Activated CD8-positive, alpha-beta memory T cell treated with anti-CD3 and anti-CD28 coated beads, Interleukin-2, amount 10 ng/mL, durations not matched to agents 7 days and 5 days (primary cell): ENCODE data around the gene EBF3. TPM values are rescaled to one million over a fixed set of nuclear protein-coding genes. Genes with fewer than 3 reads are reported as not detected.

Experiments used
- ATAC-seq: fragments of 150-1000 bp; cut with Tn5 transposase; one replicate; pipeline ENCODE4 v1.10.0; 2021; ENCODE audit warnings: moderate library complexity
- CTCF ChIA-PET: fragments of 350-600 bp; sonication (Branson Sonifier 250); formaldehyde crosslinking; loops from one replicate; lab custom pipeline; 2021; ENCODE audit warnings: antibody characterized with exemption; lab: Charles Lee
- DNase-seq: peaks from one replicate; pipeline ENCODE4 v3.0.0-alpha.2; 2020
- H3K27ac Mint-ChIP-seq: one replicate; pipeline ENCODE4 v1.8.0; 2021; ENCODE audit warnings: mild to moderate bottlenecking, mixed read lengths
- H3K27me3 Mint-ChIP-seq: one replicate; pipeline ENCODE4 v1.8.0; 2021; ENCODE audit warnings: mixed read lengths
- H3K36me3 Mint-ChIP-seq: one replicate; pipeline ENCODE4 v1.8.0; 2021; ENCODE audit warnings: mild to moderate bottlenecking, mixed read lengths
- H3K4me1 Mint-ChIP-seq: one replicate; pipeline ENCODE4 v1.8.0; 2021; ENCODE audit warnings: mixed read lengths
- H3K4me3 Mint-ChIP-seq: one replicate; pipeline ENCODE4 v1.8.0; 2021; ENCODE audit warnings: mild to moderate bottlenecking, moderate library complexity, mixed read lengths
- H3K9me3 Mint-ChIP-seq: one replicate; pipeline ENCODE4 v1.8.0; 2022; ENCODE audit warnings: low read depth, mixed read lengths
- total RNA-seq, 2 experiments: library from RNA; stranded (reverse); gene quantifications; one replicate each; pipeline ENCODE4 v1.2.3, GENCODE V29; 2021

The EBF3 gene
- total RNA-seq, 2 experiments from 2014 or later: not detected

- Mint-ChIP-seq H3K9me3 (peaks cover 3% of the 10 kb centered on the region), H3K36me3 (peaks cover 1% of the 10 kb centered on the region), H3K27me3 (no peaks in the 10 kb centered on the region), H3K27ac (no peak overlapping the region), H3K4me1 (no peaks in the 10 kb centered on the region), H3K4me3 (no peak overlapping the region)
- DNase-seq (no peak), ATAC-seq (no peak)
- CTCF ChIA-PET: no interaction called here
Measured at GRCh38 chr10:129808092-129808983, 155.7 kb downstream of the EBF3 start.

- H3K4me1 Mint-ChIP-seq: no peaks in the 10 kb centered on the region
- peaks cover 1% of the 10 kb centered on the region for H3K36me3 Mint-ChIP-seq
- no peak overlapping the region for H3K4me3 Mint-ChIP-seq
- H3K27ac Mint-ChIP-seq: no peak overlapping the region
- H3K27me3 Mint-ChIP-seq: no peaks in the 10 kb centered on the region
- CTCF ChIA-PET: no interaction called here
- peaks cover 8% of the 10 kb centered on the region for H3K9me3 Mint-ChIP-seq
- ATAC-seq: no peak
- DNase-seq: no peak
Measured at GRCh38 chr10:129807211-129807610, 156.9 kb downstream of the EBF3 start.

DNA sequence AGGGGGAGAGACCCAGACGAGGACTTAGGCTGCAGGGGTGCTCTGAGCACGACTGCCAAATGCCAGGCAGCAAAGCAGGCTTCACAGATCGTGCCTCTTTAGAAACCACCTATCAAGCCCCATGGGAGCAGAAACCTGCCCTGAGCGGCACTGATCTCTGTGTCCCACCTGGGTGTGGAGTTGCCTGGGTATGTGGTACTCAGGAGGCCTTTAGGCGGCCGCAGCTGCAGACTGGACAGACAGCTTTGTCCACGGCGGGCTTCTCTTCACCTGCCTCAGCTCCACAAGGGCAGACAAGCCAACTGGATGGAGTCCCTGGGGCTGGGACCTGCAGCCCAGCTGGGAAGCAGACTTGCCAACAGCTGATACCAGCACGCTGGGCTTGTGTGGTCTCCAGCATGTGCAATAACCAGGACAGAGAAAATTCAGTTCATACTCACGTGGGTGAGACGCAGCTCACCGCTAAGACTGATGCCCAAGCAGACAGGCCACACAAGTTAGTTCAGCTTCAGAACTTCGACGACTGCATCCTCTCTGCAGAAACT, 163.2 kb downstream of the EBF3 start:
- Mint-ChIP-seq H3K4me3 (no peak overlapping the region), H3K4me1 (no peaks in the 10 kb centered on the region), H3K9me3 (peaks cover 18% of the 10 kb centered on the region), H3K36me3 (no peaks in the 10 kb centered on the region), H3K27ac (no peak overlapping the region), H3K27me3 (peaks cover 2% of the 10 kb centered on the region)
- CTCF ChIA-PET: no interaction called here
- DNase-seq: no peak
- ATAC-seq: no peak

DNA sequence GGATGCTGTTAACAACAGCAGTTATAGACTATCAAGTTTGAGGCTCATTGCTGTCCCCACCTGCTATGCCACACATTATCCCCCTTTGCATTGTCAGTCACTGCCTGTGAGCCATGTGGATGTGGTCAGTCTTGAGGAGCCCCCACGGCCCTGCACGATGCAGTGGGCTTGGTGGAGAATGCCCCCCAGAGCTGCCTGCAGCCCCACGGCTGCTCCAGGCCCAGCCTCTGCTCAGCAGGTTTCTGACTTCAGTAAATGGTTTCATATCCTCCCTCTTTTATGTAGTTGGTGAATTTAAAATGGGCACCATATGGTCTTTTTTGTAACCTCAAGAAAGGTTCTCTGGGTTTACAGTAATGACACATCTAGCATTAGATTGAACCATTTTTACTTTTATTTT, 164.1 kb downstream of the EBF3 start:
- H3K4me1 Mint-ChIP-seq: no peaks in the 10 kb centered on the region
- ATAC-seq (no peak), DNase-seq (no peak)
- peaks cover 19% of the 10 kb centered on the region for H3K9me3 Mint-ChIP-seq
- no peak overlapping the region for H3K4me3 Mint-ChIP-seq
- peaks cover 2% of the 10 kb centered on the region for H3K27me3 Mint-ChIP-seq
- CTCF ChIA-PET: no interaction called here
- no peak overlapping the region for H3K27ac Mint-ChIP-seq
- H3K36me3 Mint-ChIP-seq: no peaks in the 10 kb centered on the region

DNA sequence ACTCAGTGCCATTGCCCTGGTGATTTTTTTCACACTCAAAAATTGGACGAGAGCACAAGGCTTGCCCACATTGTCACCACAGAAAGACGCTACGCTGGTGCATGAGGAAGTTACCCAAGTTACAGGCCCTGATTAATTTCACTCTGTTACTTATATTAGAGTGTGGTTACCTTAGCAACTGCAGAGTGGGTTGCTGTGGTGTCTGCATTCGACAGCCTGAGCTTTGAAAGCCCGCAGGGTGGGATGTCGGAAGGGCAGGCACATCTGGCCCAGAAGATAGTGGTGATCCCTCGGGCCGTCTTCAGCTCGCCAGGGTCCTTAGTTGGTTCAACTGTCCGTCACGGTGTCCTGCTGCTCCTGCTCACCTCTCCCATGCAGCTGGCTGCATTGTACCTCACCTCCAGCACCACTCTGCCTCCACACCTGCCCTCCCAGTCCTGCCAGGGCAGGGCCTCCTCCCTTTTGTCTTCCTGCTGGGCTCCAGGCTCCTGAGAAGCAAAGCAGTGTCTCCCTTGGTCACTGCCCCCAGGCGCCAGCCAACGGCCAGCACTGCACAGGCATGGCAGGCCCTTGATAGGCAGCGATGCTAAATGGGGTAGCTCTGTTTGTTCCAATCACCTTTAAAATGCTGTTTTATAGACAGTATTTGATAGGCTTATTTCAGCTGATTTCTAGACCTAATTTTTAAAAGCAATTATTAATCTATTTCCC, 167.2 kb downstream of the EBF3 start:
- DNase-seq (no peak), ATAC-seq (no peak)
- peaks cover 20% of the 10 kb centered on the region for H3K9me3 Mint-ChIP-seq

DNA sequence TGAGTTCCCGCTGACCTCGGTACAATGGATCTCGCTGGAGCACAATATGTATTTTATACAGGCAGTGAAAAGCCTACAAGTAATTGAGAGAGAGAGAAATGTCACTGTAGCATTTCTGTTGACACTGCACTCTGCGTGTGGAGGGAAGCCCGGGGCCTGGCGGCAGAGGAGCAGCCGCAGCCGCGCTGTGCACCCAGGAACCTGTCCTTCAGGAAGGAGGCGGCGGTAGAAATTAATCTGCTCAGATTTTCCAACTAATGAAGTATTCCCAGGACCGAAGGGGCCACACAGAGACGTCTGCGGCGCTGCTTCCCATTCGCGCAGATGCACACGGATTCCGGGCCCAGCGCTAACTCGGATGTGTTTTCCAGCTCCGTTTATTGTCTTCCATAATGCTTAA, 170.1 kb downstream of the EBF3 start:
- H3K9me3 Mint-ChIP-seq: peaks cover 24% of the 10 kb centered on the region
- H3K4me1 Mint-ChIP-seq: no peaks in the 10 kb centered on the region
- DNase-seq (no peak), ATAC-seq (no peak)
- no peak overlapping the region for H3K27ac Mint-ChIP-seq
- H3K4me3 Mint-ChIP-seq: no peak overlapping the region
- H3K27me3 Mint-ChIP-seq: no peaks in the 10 kb centered on the region
- CTCF ChIA-PET: no interaction called here
- no peaks in the 10 kb centered on the region for H3K36me3 Mint-ChIP-seq

More for the DNA sequence above, 167.2 kb downstream of the EBF3 start:
- Mint-ChIP-seq H3K4me1 (no peaks in the 10 kb centered on the region), H3K4me3 (no peak overlapping the region), H3K27me3 (peaks cover 2% of the 10 kb centered on the region), H3K36me3 (no peaks in the 10 kb centered on the region), H3K27ac (no peak overlapping the region)
- CTCF ChIA-PET: no interaction called here

- DNase-seq (no peak), ATAC-seq (no peak)
- Mint-ChIP-seq H3K4me1 (no peaks in the 10 kb centered on the region), H3K27ac (no peak overlapping the region), H3K9me3 (peaks cover 21% of the 10 kb centered on the region), H3K36me3 (no peaks in the 10 kb centered on the region), H3K4me3 (no peak overlapping the region), H3K27me3 (no peaks in the 10 kb centered on the region)
- CTCF ChIA-PET: no interaction called here
Measured at GRCh38 chr10:129793479-129793878, 170.6 kb downstream of the EBF3 start.

GRCh38 chr10:129792864-129793263, 171.2 kb downstream of the EBF3 start:
- H3K4me3 Mint-ChIP-seq: no peak overlapping the region
- DNase-seq: no peak
- ATAC-seq: no peak
- no peaks in the 10 kb centered on the region for H3K4me1 Mint-ChIP-seq
- H3K9me3 Mint-ChIP-seq: peaks cover 21% of the 10 kb centered on the region
- no peak overlapping the region for H3K27ac Mint-ChIP-seq
- no peaks in the 10 kb centered on the region for H3K36me3 Mint-ChIP-seq
- CTCF ChIA-PET: no interaction called here
- no peaks in the 10 kb centered on the region for H3K27me3 Mint-ChIP-seq

DNA sequence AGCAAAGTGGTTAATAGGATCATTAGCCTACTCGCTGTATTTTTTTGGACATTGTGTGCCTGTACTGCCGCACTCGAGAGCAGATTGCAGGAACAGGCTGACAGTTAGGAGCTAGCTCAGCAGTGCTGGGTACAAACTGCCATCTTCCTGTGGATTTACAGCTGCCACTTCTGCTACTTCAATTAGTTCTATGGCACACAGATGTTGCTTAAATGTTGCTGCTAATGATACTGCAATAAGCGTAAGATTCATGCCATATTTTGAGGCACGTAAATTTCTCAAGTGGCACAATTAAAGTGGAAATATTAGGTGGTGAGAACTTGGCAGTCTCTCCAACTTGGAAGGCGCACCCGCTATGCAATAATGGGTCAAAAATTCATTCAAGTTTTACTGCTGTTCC, 171.9 kb downstream of the EBF3 start:
- DNase-seq: no peak
- no peaks in the 10 kb centered on the region for H3K36me3 Mint-ChIP-seq
- no peak overlapping the region for H3K27ac Mint-ChIP-seq
- H3K4me3 Mint-ChIP-seq: no peak overlapping the region
- CTCF ChIA-PET: no interaction called here
- no peaks in the 10 kb centered on the region for H3K27me3 Mint-ChIP-seq
- no peak for ATAC-seq
- H3K4me1 Mint-ChIP-seq: no peaks in the 10 kb centered on the region
- H3K9me3 Mint-ChIP-seq: peaks cover 26% of the 10 kb centered on the region

DNA sequence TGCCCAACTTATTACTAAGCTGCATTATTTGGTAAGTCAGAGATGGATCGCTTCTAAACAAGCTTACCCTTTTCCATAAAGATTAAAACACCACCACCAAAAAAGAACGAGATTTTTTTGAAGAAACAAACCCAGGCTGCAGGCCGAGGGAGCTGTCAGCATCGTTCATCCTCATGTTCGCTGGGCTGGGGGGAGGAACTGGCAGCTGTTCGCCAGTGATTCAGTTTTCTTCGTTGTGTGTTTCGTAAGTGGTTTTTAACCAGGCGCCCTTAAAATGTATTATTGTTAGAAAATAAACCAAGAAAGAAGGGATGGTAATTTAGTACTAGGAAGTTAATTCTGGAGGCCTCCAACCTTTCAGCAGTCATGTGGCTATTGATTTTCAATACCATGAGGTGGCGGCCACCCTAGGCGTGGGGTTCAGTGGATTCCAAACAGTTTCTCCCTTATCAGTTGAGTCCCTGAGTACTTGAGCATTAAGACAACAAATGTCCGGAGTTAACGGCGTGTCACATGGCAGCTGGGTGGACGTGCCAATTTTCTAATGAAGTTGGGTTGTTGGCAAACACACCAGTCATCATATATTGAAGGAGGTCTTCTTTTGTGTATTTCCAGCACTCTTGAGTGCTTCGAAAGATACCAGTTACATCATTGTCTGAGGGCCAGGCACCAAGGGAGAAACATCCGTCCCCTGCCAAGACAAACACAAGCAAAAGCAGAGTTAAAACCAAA, 173.2 kb downstream of the EBF3 start:
- Mint-ChIP-seq H3K4me3 (no peak overlapping the region), H3K36me3 (no peaks in the 10 kb centered on the region), H3K9me3 (peaks cover 28% of the 10 kb centered on the region), H3K27ac (no peak overlapping the region), H3K27me3 (no peaks in the 10 kb centered on the region), H3K4me1 (no peaks in the 10 kb centered on the region)
- CTCF ChIA-PET: no interaction called here
- ATAC-seq: no peak
- DNase-seq: no peak

DNA sequence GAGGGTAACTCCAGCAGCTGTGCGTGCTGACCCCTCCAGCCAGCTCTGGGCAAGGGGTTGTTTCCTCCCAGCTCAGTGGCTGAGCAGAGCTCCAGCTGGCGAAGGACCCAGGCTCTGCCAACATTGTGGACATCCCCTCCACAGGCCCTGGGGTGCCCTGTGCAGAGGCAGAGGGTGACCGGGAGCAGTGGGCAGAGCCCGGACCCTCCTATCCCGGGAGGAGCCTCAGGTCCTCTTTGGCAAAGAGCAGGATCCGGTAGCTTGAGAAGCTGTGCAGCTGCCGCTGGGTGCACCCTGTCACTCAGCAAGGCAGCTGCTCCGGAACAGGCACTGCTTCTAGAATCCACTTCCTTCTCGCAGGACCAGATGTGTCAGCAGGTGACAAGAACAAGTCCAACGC, 175.9 kb downstream of the EBF3 start:
- H3K4me3 Mint-ChIP-seq: no peak overlapping the region
- no peaks in the 10 kb centered on the region for H3K4me1 Mint-ChIP-seq
- DNase-seq (no peak), ATAC-seq (no peak)
- CTCF ChIA-PET: no interaction called here
- H3K27ac Mint-ChIP-seq: no peak overlapping the region
- no peaks in the 10 kb centered on the region for H3K36me3 Mint-ChIP-seq
- no peaks in the 10 kb centered on the region for H3K27me3 Mint-ChIP-seq
- H3K9me3 Mint-ChIP-seq: peaks cover 31% of the 10 kb centered on the region

DNA sequence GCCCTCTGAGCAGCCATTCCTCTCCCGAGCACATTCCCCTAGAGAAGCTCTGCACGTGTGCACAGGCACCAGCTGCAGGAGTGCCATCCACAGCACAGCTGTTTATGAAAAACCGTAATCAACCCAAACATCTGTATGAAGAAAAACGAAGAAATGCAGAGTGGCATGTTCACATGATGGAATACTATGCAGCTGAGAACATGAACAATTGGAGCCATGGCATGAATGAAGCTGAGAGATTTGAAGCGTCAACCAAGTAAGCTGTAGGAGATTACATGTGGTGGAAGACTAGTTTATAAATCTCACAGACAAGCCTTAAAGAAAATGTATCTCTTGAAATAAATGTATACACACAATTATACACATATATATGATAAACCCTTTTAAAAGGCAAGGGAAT, 176.5 kb downstream of the EBF3 start:
- Mint-ChIP-seq H3K36me3 (no peaks in the 10 kb centered on the region), H3K9me3 (peaks cover 27% of the 10 kb centered on the region), H3K27ac (no peak overlapping the region), H3K4me3 (no peak overlapping the region), H3K4me1 (no peaks in the 10 kb centered on the region), H3K27me3 (no peaks in the 10 kb centered on the region)
- DNase-seq (no peak), ATAC-seq (no peak)
- CTCF ChIA-PET: no interaction called here

DNA sequence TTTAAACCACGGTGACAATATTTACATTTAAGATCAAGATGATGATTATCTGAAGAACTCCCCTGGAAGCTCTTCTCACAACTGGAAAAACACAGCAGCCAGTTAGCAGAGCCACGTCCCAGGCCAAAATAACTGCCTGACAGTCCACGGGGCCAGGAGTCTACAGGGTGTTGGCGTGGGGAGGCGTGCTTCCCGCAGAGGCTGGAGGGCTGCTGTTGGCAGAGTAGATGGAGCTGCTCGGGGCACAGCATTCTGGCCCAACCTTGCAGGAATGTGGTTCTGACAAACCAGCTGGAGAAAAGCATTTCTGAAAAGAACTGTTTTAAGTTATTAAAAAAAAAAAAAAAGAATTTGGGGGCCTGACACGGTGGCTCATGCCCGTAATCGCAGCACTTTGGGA, 177.9 kb downstream of the EBF3 start:
- H3K9me3 Mint-ChIP-seq: peaks cover 19% of the 10 kb centered on the region
- CTCF ChIA-PET: no interaction called here
- no peaks in the 10 kb centered on the region for H3K36me3 Mint-ChIP-seq
- ATAC-seq (no peak), DNase-seq (no peak)
- H3K4me1 Mint-ChIP-seq: no peaks in the 10 kb centered on the region
- H3K4me3 Mint-ChIP-seq: no peak overlapping the region
- no peak overlapping the region for H3K27ac Mint-ChIP-seq
- H3K27me3 Mint-ChIP-seq: no peaks in the 10 kb centered on the region
